ENCODE data around the gene GPR108.
"Not testable (repeated sequence)": the region's sequence is repeated elsewhere in the genome, so short reads cannot be mapped to it uniquely, and the experiment has no call there.

Gene GPR108

DNA sequence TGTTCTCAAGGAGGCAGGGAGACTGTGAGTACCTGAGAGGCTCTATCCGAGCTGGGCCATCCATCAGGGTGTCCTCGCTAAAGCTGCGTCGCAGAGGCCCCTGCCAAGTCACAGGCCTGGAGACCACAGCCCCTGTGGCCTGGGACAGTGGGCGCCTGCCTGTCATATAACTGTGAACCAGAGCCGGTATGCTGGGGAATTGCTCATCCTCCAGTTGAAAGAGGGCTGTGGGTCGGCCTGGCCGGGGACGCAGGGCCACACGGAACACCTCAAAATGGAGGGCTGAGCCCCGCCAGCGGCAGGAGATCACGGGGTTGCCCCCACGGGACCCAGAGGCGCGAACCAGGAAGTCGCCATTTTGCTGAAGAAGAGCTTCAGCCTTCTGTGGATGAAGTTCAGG lies 23.2 kb upstream of the GPR108 start:
- DNase-seq: no peak

- DNase-seq: no peak
These were observed 17.5 kb upstream of the GPR108 start for GRCh38 chr19:6754653-6755463.

DNA sequence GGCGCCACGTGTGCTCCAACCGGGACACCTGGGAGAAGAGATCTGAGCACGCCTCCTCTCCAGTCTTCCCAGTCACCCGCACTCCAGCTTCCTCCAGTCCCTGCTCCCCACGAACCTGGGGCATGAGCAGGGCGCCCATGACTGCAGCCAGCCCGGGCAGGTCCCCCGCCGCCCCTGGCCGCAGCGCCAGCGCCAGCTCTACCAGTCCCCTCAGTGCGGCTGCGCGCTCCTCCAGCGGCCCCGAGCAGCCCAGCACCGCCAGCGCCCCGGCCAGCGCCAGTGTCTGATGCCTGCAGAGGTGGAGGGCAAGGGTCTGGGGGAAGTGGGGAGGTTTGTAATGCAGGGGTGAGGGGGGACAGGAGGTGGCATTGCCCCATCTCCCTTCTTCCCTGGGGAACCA lies 16.8 kb upstream of the GPR108 start:
- no peak for DNase-seq

GRCh38 chr19:6753178-6754031 lies 16.0 kb upstream of the GPR108 start:
- no peak for DNase-seq

- DNase-seq: no peak
These were observed 15.1 kb upstream of the GPR108 start for GRCh38 chr19:6752256-6753177.

DNA sequence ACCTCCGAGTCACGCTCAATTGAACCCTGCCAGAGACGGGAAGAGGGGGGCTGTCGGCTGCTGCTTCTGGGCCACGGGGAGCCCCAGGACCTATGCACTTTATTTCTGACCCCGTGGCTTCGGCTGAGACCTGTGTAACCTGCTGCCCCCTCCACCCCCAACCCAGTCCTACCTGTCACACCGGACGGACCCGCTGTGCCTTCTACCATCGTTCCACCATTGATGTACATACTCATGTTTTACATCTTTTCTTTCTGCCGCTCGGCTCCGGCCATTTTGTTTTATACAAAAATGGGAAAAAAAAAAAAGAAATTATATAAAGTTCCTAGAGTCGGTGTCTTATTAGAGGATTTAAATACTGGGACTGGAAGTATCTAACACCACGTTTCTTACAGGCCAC lies 13.8 kb upstream of the GPR108 start:
- no peak for DNase-seq

- DNase-seq: no peak
These were observed 12.7 kb upstream of the GPR108 start for GRCh38 chr19:6750062-6750461.

DNA sequence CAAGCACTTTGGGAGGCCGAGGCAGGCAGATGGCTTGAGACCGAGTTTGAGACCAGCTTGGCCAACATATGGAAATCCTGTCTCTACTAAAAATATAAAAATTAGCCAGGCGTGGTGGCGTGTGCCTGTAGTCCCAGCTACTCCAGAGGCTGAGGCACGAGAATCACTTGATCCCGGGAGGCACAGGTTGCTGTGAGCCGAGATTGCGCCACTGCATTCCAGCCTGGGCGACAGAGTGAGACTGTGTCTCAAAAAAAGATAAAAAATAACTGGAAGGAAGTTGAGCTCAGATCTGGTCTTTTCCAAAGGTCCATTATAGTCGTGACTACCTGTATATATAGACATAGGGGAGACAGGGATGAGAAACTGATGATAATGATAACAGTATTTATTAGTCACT lies 11.2 kb upstream of the GPR108 start:
- not testable (repeated sequence) for DNase-seq

- no peak for DNase-seq
These were observed 8.6 kb upstream of the GPR108 start for GRCh38 chr19:6745965-6746364.

GRCh38 chr19:6744381-6745301 lies 7.3 kb upstream of the GPR108 start:
- DNase-seq: no peak

DNA sequence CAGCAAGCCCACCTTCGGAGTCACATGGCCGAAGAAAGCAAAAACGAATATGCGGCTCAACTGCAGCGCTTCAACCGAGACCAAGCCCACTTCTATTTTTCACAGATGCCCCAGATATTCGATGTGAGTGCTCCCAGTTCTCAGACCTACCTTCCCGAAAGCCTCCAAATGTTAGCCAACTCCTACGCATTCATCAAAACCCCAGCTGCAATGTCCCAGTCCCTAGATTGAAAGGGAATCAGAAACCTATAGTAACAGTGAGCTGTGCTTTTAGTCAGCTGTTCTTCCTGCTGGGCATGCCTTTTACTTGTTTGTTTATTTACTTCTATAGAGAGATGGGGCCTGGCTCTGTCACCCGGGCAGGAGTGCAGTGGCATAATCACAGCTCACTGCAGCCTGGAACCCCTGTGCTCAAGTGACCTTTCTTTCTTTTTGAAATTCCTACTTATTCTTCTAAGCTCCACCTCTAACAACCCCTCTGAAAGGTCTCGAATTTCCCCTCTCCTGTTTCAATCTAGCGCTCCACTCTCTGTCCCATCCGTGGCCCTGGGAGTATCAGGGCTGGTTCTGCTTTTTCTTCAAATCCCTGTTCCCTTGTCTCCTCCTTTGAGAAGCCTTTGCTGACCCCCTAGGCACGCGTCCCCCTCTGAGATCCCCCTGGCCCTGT lies 6.5 kb upstream of the GPR108 start:
- no peak for DNase-seq

GRCh38 chr19:6743066-6743465 lies 5.7 kb upstream of the GPR108 start:
- no peak for DNase-seq

DNA sequence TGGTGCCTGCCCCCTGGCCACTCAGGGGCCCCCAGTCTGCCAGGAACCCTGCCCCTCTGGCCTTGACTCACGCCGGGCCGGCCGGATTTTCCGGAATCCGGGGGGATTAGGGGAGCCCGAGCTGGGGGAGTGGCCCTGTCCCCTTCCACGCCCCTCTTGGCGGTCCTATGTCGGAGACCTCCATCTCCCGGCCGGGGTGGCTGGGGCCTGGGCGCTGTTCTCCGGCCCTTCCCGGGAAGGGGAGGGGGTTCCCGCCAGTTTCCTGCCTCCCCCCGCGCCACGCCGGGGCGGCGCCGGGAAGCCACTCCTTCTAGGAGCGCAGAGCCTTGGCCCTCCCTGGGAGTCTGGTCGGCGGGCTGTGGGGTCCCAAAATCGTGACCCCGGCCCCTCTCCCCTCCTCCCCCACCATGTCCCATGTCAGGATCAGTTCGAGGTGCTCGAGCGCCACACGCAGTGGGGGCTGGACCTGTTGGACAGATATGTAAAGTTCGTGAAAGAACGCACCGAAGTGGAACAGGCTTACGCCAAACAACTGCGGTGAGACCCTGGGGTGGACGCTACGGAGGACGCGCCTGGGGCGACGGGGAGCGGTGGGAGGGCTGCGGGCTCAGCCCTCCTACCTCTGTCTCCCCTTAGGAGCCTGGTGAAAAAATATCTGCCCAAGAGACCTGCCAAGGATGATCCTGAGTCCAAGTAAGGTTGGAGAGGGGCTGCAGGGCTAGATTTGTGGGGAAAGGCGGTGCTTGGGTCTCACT lies 3.4 kb upstream of the GPR108 start:
- no peak for DNase-seq

DNA sequence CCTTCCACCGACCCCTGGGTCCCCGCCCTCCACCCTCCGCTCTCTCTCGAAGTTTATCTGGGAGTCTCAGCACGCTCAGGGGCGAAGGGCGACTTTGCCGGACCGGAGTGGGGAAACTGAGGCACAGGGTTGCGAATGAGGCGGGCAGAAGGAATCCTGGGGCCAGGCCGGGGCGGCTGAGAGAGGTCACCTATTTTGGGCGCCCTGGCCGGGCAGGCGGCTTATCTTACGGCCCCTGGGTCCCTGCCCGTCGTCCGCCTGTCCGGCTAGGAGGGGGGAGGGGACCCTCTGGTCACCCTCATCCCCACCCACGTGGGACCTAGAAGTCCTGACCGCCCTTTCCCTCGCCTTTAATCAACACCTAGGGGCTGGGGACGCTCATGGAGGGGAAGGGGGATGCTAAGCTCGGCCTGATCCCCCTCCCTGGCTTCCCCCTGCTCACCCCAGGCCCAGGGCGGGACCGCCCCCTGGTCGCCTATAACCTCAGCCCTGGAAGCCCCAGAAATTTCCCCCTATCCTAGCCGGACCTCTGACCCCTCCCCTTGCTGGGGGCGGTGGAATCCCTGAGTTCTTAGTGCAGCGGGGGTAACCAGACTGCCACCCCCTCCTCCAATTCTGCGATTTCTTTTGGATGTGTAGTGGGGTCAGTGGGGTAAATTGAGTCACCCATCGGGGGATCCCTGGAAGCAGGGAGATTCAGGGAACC lies 2.7 kb upstream of the GPR108 start:
- DNase-seq: no peak

- peak; percentile 65 for DNase-seq
These were observed 2.1 kb upstream of the GPR108 start, which contains the start of gene TRIP10 for GRCh38 chr19:6739390-6739882. Gene TRIP10 (plus strand): TSS chr19:6739680. CDS start chr19:6739762, 82 bp downstream.

- DNase-seq: peak; percentile 61
These were observed 1.5 kb upstream of the GPR108 start for GRCh38 chr19:6738787-6739389.

DNA sequence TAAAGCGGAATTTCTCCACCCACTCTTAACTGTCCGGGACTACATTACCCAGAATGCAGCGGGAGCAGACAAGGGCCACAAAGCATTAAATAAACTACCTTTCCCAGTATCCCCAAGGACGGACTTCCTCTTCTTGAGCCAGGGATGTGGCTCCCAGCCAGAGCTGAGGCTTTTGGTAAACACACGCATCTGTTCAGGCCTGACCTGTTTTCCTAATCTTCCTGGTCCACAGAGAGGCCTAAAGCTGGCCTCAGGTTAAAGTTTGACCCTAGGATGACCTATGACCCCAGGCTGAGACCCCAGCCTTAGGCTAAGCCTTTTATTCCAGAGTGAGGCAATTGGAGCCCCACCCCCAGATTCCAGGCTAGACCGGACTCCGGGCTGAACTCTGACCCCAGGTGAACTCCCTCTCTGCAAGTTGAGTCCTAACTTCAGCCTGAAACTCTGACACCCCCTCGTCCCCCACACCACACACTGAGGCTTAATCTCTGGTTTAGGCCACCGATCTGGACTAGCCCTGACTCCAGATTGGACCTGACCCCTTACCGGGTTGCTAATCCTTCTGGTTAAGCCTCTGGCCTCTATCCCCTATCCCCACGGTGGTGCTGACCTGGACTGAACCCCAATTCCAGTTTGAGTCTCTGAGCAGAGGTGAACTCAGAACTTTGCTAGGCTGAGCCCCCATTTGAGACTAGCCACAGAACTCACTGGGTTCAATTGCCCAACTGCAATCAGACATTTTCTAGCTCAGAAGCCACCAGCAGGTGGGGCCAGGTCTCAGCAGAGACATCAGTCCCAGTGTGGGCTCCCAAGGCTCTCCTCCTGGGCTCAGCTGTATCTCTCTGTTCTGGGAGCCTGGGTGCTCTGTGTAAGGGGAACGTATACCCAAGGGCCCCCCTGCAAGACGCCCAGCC lies 750 bp upstream of the GPR108 start:
- DNase-seq: peak; percentile 61

DNA sequence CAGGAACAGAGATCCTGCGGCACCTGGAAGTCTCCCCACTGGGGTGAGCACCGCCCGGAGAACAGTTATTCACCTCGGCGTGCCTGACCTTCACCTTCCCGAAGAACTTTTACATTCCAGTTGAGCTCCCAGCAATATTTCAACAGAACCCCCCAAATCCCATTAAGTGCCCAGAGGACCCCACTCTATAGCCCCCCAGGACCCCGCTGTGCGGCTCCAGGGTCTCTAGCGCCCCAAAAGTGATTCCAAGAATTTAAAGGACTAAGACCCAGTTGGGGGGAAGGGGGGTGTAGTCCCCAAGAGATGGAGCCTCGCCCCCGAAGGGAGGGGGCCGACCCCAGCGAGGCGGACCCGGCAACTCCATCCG lies 480 bp downstream of the GPR108 start:
- DNase-seq: no peak

Data from NCI-H2029 treated with DMSO at 0.1 percent for 48 hours (cell line).